Stimulated activated CD4-positive, alpha-beta T cell treated with anti-CD3 and anti-CD28 coated beads, TNF-alpha, amount 100 ng/mL, for 4 hours (primary cell): ENCODE data around the gene ERCC5.
A peak's percentile ranks its signal among the peaks of the same experiment; 100 is the strongest.

ENCODE experiments used
- DNase-seq, 3 experiments: peaks; one replicate each; pipeline ENCODE4 v3.0.0-alpha.2; 2020; ENCODE audit warnings: low read depth in 3 of 3

ERCC5 gene

DNA sequence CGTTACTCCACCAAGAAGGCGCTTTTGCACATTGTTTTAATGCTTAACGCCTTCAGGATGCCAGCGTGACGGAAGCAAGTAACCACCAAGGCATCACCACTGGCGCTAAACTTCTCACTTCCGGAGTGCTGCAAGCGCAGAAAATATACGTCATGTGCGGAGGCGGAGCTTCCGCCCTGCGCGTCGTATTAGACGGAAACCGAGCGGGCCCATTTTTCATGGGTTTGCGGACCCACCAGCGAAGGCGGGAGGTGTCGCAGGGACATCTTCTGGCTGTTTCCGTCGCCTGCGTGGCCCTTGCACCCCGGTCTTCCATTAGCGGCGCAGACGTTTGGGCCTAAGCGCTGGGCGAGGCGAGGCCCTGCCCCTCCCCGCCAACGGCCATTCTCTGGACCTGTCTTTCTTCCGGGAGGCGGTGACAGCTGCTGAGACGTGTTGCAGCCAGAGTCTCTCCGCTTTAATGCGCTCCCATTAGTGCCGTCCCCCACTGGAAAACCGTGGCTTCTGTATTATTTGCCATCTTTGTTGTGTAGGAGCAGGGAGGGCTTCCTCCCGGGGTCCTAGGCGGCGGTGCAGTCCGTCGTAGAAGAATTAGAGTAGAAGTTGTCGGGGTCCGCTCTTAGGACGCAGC is at the start of gene ERCC5:
Gene ERCC5 (plus strand): TSS at position 403 of the 631 bp plus-strand sequence. CDS start 235 bp downstream, outside the sequence.
- peak; percentile 88 to 91 (median 90) for DNase-seq

GRCh38 chr13:102798581-102799425 is 47.0 kb upstream of the ERCC5 start, which contains the start of the genes BIVM and POGLUT2:
TSS of gene BIVM (plus strand) at chr13:102799119. CDS start at chr13:102807268, 8,149 bp downstream.
TSS of gene POGLUT2 (minus strand) at chr13:102798976. CDS start at chr13:102798670, 306 bp downstream.
- DNase-seq: peak in 1 of 3 experiments; percentile 45

DNA sequence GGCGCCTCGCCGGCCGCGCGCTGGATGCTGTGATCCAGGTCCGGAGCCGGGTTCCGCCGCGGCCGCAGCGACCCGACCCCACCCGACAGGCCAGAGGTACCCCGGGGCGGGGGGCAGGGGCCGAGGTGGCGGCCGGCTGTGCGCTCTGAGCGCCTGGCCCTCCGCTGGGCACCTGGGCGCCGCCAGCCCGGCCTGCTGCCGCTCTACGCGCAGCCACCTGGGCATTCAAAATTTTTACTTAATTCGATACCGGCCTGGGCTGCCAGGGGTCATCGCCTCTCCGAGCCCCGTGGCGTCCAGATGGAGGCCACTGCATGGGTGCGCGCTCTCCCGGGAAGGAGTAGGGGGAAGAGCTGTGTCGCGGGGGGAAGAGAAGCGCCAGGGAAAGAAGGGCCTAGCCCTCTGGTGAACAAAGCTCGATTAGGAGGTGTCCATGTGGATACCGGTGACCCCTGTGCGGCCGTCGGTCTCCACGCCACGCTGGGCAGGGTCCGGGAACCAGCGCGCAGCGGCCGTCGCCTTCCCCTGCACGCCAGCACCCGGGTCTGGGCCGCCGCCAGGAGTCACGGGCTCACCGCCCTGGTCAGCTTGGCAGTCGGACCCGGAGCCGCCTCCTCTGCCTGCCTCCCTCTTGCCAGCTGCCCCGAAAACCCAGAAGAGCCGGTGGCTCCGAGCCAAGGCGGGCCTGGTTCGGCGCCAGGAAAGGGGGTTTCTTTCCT is 46.2 kb upstream of the ERCC5 start:
- peak in 1 of 3 experiments; percentile 12 for DNase-seq

- peak; percentile 55 to 68 (median 65) for DNase-seq
These were observed 45.4 kb upstream of the ERCC5 start for GRCh38 chr13:102800145-102801041.

DNA sequence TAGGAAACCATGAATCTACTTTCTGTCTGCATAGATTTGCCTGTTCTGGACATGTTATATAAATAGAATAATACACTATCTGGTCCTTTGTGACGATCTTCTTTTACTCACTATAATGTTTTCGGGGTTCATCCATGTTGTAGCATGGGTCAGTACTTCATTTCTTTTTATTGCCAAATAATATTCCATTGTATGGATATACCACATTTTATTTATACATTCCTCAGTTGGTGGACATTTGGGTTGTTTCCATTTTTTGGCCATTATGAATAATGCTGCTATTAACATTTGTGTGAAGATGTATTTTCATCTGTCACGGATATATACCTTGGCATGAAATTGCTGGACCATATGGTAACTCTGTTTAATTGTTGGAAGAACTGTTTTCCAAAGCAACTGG is 40.2 kb upstream of the ERCC5 start:
- DNase-seq: no peak

DNA sequence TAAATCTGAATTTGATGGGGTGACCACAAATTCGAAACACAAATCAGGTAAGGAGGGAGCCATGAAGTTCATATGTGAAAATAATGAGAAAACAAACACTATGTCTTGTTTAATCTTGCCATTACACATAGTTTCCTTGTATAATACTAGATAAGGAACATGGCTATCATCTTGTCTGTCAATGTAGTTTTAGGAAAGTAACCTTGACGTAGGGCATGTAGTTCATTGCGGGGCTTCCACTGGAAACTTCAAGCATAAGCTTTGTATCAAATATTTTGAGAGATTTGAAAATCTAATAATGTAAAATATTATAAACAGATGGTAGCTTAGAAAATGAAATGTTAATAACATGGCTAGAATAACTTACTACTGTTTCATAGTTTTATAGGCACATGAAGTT is 38.1 kb upstream of the ERCC5 start:
- DNase-seq: no peak

GRCh38 chr13:102812611-102813287 is 33.1 kb upstream of the ERCC5 start:
- DNase-seq: no peak

DNA sequence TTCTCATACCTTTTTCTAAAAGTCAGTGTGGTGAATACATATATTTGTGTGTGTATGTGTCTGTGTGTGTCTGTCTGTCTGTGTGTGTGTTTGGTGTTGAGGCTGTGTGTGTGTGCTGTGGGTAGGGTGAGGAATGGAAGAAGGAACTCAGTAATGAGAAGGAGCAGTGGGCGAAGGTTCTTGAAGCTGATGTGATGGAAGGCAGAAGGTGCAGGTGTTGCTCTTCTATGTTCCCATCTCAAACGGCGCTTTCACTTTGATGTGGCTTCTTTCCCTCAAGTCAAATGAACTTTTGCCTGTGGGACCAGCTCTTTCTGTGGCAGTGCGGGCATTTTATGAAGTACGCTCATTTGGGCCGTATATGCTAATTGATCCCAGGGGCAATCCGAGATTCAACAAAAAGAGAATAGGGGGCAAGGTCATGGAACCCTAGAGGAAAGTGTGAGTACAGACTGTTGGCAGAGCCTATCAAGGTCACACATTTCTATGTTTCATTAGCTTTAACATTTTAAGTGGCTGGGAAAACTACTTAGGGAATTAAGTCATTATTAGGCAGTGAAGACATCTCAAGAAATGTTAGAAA is 31.7 kb upstream of the ERCC5 start:
- DNase-seq: no peak

- no peak for DNase-seq
These were observed 31.0 kb upstream of the ERCC5 start for GRCh38 chr13:102814793-102815192.

DNA sequence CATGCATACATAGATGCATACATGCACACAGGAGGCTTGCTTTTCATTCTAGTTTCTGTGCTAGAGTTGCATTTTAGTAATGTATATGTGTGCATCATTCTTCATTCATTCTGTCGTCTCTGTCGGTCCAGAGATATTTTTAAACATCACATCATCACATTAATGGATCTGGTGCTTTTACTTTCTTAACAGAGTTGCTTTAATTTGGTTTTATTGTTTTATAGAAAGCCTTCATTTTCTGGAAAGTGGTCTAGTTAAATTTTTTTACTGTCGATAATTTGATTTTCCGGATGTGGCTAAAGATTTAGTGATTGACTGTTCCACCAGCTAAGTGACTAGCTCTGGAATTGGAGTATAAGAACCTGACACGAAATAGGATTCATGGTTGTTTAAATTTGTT is 30.0 kb upstream of the ERCC5 start:
- DNase-seq: no peak

GRCh38 chr13:102816708-102817107 is 29.1 kb upstream of the ERCC5 start:
- DNase-seq: no peak

GRCh38 chr13:102817241-102817640 is 28.6 kb upstream of the ERCC5 start:
- no peak for DNase-seq

- no peak for DNase-seq
These were observed 27.9 kb upstream of the ERCC5 start for GRCh38 chr13:102817907-102818306.

- no peak for DNase-seq
These were observed 20.4 kb upstream of the ERCC5 start for GRCh38 chr13:102825400-102825799.

GRCh38 chr13:102825921-102826706 is 19.7 kb upstream of the ERCC5 start:
- DNase-seq: no peak

- no peak for DNase-seq
These were observed 15.2 kb upstream of the ERCC5 start for GRCh38 chr13:102830646-102831045.

DNA sequence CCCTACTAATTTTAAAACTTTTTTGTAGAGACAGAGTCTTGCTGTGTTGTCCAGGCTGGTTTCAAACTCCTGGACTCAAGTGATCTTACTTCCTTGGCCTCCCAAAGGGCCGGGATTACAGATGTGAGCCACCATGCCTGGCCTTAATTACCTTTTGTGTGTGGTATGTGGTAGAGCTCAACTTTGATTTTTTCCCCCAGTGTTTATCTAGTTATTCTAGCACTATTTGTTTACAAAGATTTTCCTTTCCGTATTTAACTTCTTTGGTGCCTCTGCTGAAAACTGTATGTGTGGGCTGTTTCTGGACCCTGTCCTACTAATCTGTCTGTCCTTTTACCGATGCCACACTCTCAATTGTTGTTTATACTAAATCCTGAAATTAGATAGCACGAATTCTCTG is 9.4 kb upstream of the ERCC5 start:
- DNase-seq: no peak

DNA sequence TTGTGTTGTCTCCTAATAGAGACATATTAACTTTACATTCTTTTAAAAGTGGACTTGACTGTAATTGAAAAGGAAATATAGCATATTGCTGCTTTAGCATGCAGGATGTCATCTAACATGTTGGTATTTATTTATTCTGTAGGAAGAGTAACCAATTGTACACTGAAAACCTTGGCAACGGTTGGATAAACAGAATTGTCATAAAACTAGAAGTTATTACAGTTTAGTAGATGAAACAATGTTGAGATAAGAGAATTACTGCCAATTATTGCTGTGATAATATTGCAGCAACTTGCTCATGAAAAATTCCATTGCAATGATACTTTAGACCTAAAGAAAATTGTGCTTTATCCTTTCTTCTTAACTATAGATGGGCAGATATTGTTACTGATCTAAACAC is 7.6 kb upstream of the ERCC5 start:
- no peak for DNase-seq

DNA sequence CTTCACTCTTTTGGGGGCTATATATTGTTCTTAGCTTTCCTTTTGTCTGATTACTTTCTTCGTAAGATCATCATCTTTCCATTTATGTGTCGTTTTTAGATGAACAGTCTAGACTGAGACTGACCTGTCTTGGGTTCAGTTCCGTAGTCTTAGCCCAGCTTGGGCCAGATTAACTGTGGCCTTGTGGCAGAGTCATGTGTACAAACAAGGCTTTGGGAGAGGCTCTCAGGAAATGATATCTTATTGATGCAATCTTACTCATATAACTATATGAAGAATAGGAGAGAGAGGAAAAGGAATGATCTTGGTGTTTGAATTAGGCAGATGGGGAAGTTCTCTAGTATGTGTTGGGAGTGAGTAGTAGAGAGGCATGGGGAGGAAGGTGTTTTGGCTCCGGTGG is 6.8 kb upstream of the ERCC5 start:
- no peak for DNase-seq
